Stimulated activated CD4-positive, alpha-beta T cell treated with anti-CD3 and anti-CD28 coated beads, TNF-alpha, amount 100 ng/mL, for 48 hours (primary cell): ENCODE measurements around the gene ARHGAP44.

Experiments
- DNase-seq, 3 donors: peaks; one replicate each; pipeline ENCODE4 v3.0.0-alpha.2; 2020; ENCODE audit warnings: low read depth in 3 of 3

The ARHGAP44 gene

GRCh38 chr17:12994341-12995074, 205.2 kb downstream of the ARHGAP44 start:
- no peak for DNase-seq

GRCh38 chr17:12995106-12995895, 206.0 kb downstream of the ARHGAP44 start:
- DNase-seq = no peak

GRCh38 chr17:12995896-12996295, 206.6 kb downstream of the ARHGAP44 start:
- no peak for DNase-seq

- no peak for DNase-seq
Observed at GRCh38 chr17:12996357-12996756, 207.1 kb downstream of the ARHGAP44 start.

GRCh38 chr17:12996941-12997340, 207.6 kb downstream of the ARHGAP44 start:
- no peak for DNase-seq

- no peak for DNase-seq
Observed at GRCh38 chr17:12998461-12998860, 209.2 kb downstream of the ARHGAP44 start.

GRCh38 chr17:12998874-12999273, 209.6 kb downstream of the ARHGAP44 start:
- no peak for DNase-seq

GRCh38 chr17:13000561-13000960, 211.3 kb downstream of the ARHGAP44 start:
- no peak for DNase-seq

GRCh38 chr17:13001991-13002615, 212.8 kb downstream of the ARHGAP44 start:
- DNase-seq = no peak

- DNase-seq = peak in 1 of 3 donors; percentile 38
Observed at GRCh38 chr17:13002761-13003453, 213.6 kb downstream of the ARHGAP44 start.

GRCh38 chr17:13003454-13003851, 214.2 kb downstream of the ARHGAP44 start:
- no peak for DNase-seq

GRCh38 chr17:13003927-13004326, 214.6 kb downstream of the ARHGAP44 start:
- DNase-seq = no peak

GRCh38 chr17:13004336-13004735, 215.0 kb downstream of the ARHGAP44 start:
- DNase-seq = no peak

- no peak for DNase-seq
Observed at GRCh38 chr17:13005530-13005929, 216.2 kb downstream of the ARHGAP44 start.

- no peak for DNase-seq
Observed at GRCh38 chr17:13008461-13008860, 219.2 kb downstream of the ARHGAP44 start.

GRCh38 chr17:13010959-13011358, 221.7 kb downstream of the ARHGAP44 start:
- no peak for DNase-seq

GRCh38 chr17:13014801-13015200, 225.5 kb downstream of the ARHGAP44 start:
- no peak for DNase-seq

GRCh38 chr17:13016881-13017654, 227.8 kb downstream of the ARHGAP44 start:
- peak in 1 of 3 donors; percentile 26 for DNase-seq

GRCh38 chr17:13017655-13018459, 228.6 kb downstream of the ARHGAP44 start, which contains the start of gene ELAC2:
Gene ELAC2 (minus strand): TSS chr17:13018027. CDS start chr17:13017947, 80 bp downstream.
- peak; percentile 95 to 96 (median 95) for DNase-seq

- no peak for DNase-seq
Observed at GRCh38 chr17:13024016-13024415, 234.7 kb downstream of the ARHGAP44 start.
